K562 (cell line): ENCODE data around the gene TSPOAP1. TPM values are rescaled to one million over a fixed set of nuclear protein-coding genes. Genes with fewer than 3 reads are reported as not detected.

Experiments
- CBX8 ChIP-seq: fragments of 200-600 bp; sonication (generic); IDR thresholded peaks from 2 replicates; pipeline ENCODE4 v1.6.1; 2012; ENCODE audit warnings: borderline replicate concordance, mixed run types, low read depth, mild to moderate bottlenecking, moderate library complexity, mixed read lengths, low read length, control low read depth, inconsistent platforms; ENCODE audit not compliant: poor library complexity, severe bottlenecking; ENCODE audit errors: extremely low read depth
- DACH1 ChIP-seq: fragments of 450-650 bp; IDR thresholded peaks from 2 replicates; pipeline ENCODE4 v1.6.1; 2018; ENCODE audit not compliant: partially characterized antibody
- EZH2 ChIP-seq: IDR thresholded peaks from 2 replicates; pipeline ENCODE4 v1.6.1; 2012; ENCODE audit warnings: low read depth, mild to moderate bottlenecking, inconsistent platforms, low read length, borderline replicate concordance
- IRF2 ChIP-seq: sonication (generic); formaldehyde crosslinking; IDR thresholded peaks from 2 replicates; pipeline ENCODE4 v1.8.1; 2022; ENCODE audit warnings: mild to moderate bottlenecking, missing genetic modification reagents
- NR1H2 ChIP-seq: sonication (generic); formaldehyde crosslinking; IDR thresholded peaks from 2 replicates; pipeline ENCODE4 v1.4.0; 2020; ENCODE audit warnings: mild to moderate bottlenecking, missing genetic modification reagents
- PML ChIP-seq: IDR thresholded peaks from 2 replicates; pipeline ENCODE4 v1.6.1; 2012; ENCODE audit warnings: low read length, inconsistent platforms
- RFX1 ChIP-seq: fragments of 450-650 bp; IDR thresholded peaks from 2 replicates; pipeline ENCODE4 v1.6.1; 2016; ENCODE audit warnings: mild to moderate bottlenecking, moderate library complexity
- TEAD1 ChIP-seq, 2 experiments: fragments of 450-650 bp in 1 of 2; sonication (generic) in 1 of 2; formaldehyde crosslinking; IDR thresholded peaks; 2 replicates each; pipeline versions ENCODE4 v1.4.0 to v1.8.0; 2020 to 2022; ENCODE audit warnings: mild to moderate bottlenecking in 2 of 2, missing genetic modification reagents in 1 of 2
- TEAD4 ChIP-seq, 2 experiments: sonication (generic) in 1 of 2; formaldehyde crosslinking in 1 of 2; IDR thresholded peaks; 2 replicates each; pipeline versions ENCODE4 v1.6.1 to v1.8.0; 2012 to 2022; ENCODE audit warnings: borderline replicate concordance in 1 of 2, inconsistent platforms in 1 of 2, low read length in 1 of 2, mild to moderate bottlenecking in 1 of 2, missing genetic modification reagents in 1 of 2
- TFAP4 ChIP-seq: sonication (generic); formaldehyde crosslinking; IDR thresholded peaks from 2 replicates; pipeline ENCODE4 v1.8.0; 2022; ENCODE audit warnings: missing genetic modification reagents, mild to moderate bottlenecking, moderate library complexity, borderline replicate concordance
- ZBTB40 ChIP-seq, 2 experiments: fragments of 450-650 bp in 1 of 2; sonication (generic) in 1 of 2; formaldehyde crosslinking in 1 of 2; IDR thresholded peaks; 2 replicates each; pipeline versions ENCODE4 v1.7.1 to v1.9.0; 2016 to 2022; ENCODE audit warnings: inconsistent platforms in 1 of 2, mild to moderate bottlenecking in 1 of 2, missing genetic modification reagents in 1 of 2
- ZBTB43 ChIP-seq: sonication (generic); formaldehyde crosslinking; IDR thresholded peaks from 2 replicates; pipeline ENCODE4 v1.8.0; 2023; ENCODE audit warnings: mild to moderate bottlenecking, missing genetic modification reagents
- polyA plus RNA-seq, 8 experiments: library from polyadenylated mRNA; depleted of rRNA in 4 of 8; stranded (reverse) in 5 of 8; unstranded in 3 of 8; fragments of >200 nt; fragmentation: Nextera tagmentation in 2 of 8; fragmentation: Illumina TruSeq in 1 of 8; extraction: Ambion mirVana in 2 of 8; extraction: Trizol in 1 of 8; gene quantifications; 2 replicates each; pipeline versions ENCODE4 v1.2.1 to v1.2.3, GENCODE V29; 2011 to 2014; ENCODE audit warnings: inconsistent platforms in 1 of 8, missing spikeins in 1 of 8
- total RNA-seq, 7 experiments: library from RNA; depleted of rRNA in 6 of 7; stranded (reverse); fragments of >200 nt in 6 of 7; fragmentation: Illumina TruSeq in 2 of 7; extraction: Trizol in 2 of 7; gene quantifications; 2 replicates each; pipeline versions ENCODE4 v1.2.1 to v1.2.3, GENCODE V29; 2011 to 2021; ENCODE audit warnings: low replicate concordance in 1 of 7

TSPOAP1 gene
- total and polyA plus RNA-seq, 9 of the 15 experiments (the other 6 are each of a cell fraction or from before 2014, with no cell fraction given): 0.87 to 3.9 (median 1.8) TPM; not detected in 2

GRCh38 chr17:58364270-58364942 is 35.8 kb upstream of the TSPOAP1 start (continued):
- TF ChIP-seq ZBTB40 (IDR thresholded peaks at IDR 0.05): no peak
- no peak for TF ChIP-seq ZBTB40 (CRISPR knock-in tag; IDR thresholded peaks at IDR 0.05)
- TF ChIP-seq DACH1: no peak
- TF ChIP-seq RFX1: no peak
- TF ChIP-seq EZH2: no peak
- 0 out of 2 replicates have a peak, but pooled peaks have one; percentile 30 for TF ChIP-seq PML
- TF ChIP-seq ZBTB43 (CRISPR knock-in tag): no peak
- 0 out of 4 replicates have a peak, but pooled peaks have one; percentile 19 to 39 for TF ChIP-seq TEAD1 (CRISPR knock-in tag; IDR thresholded peaks at IDR 0.05)
- peak; percentile 85 for TF ChIP-seq TEAD4 (IDR thresholded peaks at IDR 0.05; ENCODE audit: low read length)
- no peak for TF ChIP-seq TEAD4 (CRISPR knock-in tag; IDR thresholded peaks at IDR 0.05; ENCODE audit: borderline replicate concordance)
- TF ChIP-seq TFAP4 (CRISPR knock-in tag): peak; percentile 45; the same call in 1 of the 2 replicates
- TF ChIP-seq IRF2 (CRISPR knock-in tag): no peak
- no peak for TF ChIP-seq CBX8
- TF ChIP-seq NR1H2: no peak
